PFSK-1 (cell line): ENCODE results near the gene LIPI.

Source experiments
- FOXP2 ChIP-seq: optimal IDR thresholded peaks from 2 replicates; pipeline ENCODE3; 2011; ENCODE audit warnings: borderline replicate concordance, control low read depth, inconsistent platforms; ENCODE audit not compliant: insufficient read depth; ENCODE audit errors: extremely low read length, extremely low read depth
- POLR2AphosphoS5 ChIP-seq: IDR thresholded peaks from 2 replicates; pipeline ENCODE4 v1.6.1; 2012; ENCODE audit warnings: low read depth, mild to moderate bottlenecking, control low read depth, low read length, moderate library complexity
- REST ChIP-seq, 2 experiments: IDR thresholded peaks; 2 replicates each; pipeline versions ENCODE4 v1.6.1 to v1.8.0; 2011 to 2012; ENCODE audit warnings: low read depth in 2 of 2, low read length in 2 of 2, control low read depth in 1 of 2, inconsistent platforms in 1 of 2, mild to moderate bottlenecking in 1 of 2, moderate library complexity in 1 of 2; ENCODE audit not compliant: insufficient read depth in 1 of 2
- SIN3A ChIP-seq: IDR thresholded peaks from 2 replicates; pipeline ENCODE4 v1.6.1; 2012; ENCODE audit warnings: mild to moderate bottlenecking, low read length, moderate library complexity, borderline replicate concordance; ENCODE audit not compliant: insufficient read depth
- TAF1 ChIP-seq: IDR thresholded peaks from 2 replicates; pipeline ENCODE4 v1.6.1; 2012; ENCODE audit warnings: low read length, control low read depth, borderline replicate concordance; ENCODE audit not compliant: insufficient read depth

The LIPI gene

DNA sequence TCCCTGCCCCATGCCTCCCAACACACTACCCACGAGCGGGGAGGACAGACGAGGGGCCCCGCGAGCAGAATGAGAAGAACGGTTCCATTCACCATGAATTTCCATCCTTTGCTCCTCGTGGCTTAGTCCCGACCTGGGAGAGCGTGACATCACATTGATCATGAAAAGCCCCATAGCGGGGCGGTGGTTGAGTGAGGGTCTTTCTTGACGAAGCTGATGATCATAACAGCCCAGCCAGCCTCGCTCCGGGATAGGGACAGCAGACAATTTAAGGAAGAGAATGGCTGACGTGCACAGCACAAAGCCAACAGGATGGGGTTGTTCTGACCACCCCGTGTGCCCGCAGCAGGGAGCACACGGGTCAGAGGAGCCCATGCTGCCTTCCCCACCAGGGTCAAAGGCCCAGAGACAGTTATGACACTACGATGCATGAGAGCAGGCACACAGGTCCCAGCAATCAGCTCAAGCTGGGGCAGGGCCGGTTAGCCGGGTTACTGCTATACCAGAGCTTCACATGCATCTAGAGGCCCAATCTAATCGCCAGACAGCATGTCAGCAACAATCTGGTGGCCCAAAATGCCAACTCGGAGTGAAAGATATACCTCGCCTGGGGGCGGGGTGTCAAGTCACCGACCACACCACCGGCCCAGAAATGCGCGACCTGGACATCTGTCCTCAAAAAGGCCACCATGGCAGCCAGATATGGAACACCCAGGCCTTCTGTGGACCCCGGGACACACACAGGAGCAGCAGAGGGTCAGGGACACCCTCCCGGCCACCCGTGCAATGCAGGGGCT lies 135.2 kb downstream of the LIPI start:
- no peak for TF ChIP-seq POLR2AphosphoS5
- TF ChIP-seq REST (IDR thresholded peaks at IDR 0.05; ENCODE audit: insufficient read depth in 1 of 2, low read depth in 2 of 2, low read length in 2 of 2): no peak
- TF ChIP-seq SIN3A: no peak
- TF ChIP-seq FOXP2: no peak
- TF ChIP-seq TAF1: no peak

DNA sequence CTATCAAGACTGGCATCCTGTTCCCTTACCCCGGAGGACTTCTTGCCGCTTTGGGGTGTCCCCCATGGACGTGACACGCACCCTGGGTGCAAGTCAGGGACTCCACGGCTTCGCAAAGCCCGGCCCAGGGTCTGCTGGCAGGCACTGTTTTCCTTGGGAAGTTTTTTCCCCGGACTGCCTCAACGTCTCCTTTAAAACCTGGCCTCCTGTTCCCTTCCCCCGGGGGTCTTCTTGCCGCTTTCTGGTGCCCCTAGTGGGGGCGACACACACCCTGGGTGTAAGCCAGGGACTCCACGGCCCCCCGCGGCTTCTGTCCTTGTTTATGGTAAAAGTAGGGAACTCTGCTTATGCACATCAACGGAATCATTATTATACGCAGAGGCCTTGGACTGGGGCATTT lies 136.6 kb downstream of the LIPI start:
- no peak for TF ChIP-seq POLR2AphosphoS5
- TF ChIP-seq FOXP2: no peak
- TF ChIP-seq SIN3A: no peak
- no peak for TF ChIP-seq TAF1
- TF ChIP-seq REST (IDR thresholded peaks at IDR 0.05; ENCODE audit: insufficient read depth in 1 of 2, low read depth in 2 of 2, low read length in 2 of 2): no peak

DNA sequence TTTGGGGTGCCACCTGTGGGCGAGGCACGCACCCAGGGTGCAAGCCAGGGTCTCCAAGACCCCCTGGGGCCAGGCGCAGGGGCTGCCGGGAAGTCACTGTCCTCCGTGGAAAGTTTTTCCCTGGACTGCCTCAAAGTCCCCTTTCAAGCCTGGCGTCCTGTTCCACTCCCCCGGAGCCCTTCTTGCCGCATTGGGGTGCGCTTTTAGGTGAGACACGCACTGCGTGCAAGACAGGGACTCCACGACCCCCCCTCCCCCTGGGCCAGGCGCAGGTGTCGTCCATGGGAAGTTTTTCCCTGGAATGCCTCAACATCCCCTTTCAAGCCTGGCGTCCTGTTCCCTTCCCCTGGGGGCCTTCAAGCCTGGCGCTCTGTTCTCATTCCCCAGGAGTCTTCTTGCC lies 137.1 kb downstream of the LIPI start:
- TF ChIP-seq FOXP2: no peak
- no peak for TF ChIP-seq TAF1
- no peak for TF ChIP-seq REST (IDR thresholded peaks at IDR 0.05; ENCODE audit: insufficient read depth in 1 of 2, low read depth in 2 of 2, low read length in 2 of 2)
- TF ChIP-seq POLR2AphosphoS5: no peak
- TF ChIP-seq SIN3A: no peak

GRCh38 chr21:14072761-14073535 lies 137.8 kb downstream of the LIPI start:
- TF ChIP-seq FOXP2: no peak
- no peak for TF ChIP-seq REST (IDR thresholded peaks at IDR 0.05; ENCODE audit: insufficient read depth in 1 of 2, low read depth in 2 of 2, low read length in 2 of 2)
- no peak for TF ChIP-seq SIN3A
- no peak for TF ChIP-seq TAF1
- TF ChIP-seq POLR2AphosphoS5: no peak
